Stimulated activated CD8-positive, alpha-beta memory T cell treated with anti-CD3 and anti-CD28 coated beads, Interleukin-7, amount 100 ng/mL, for 1 hour (primary cell): Measurements from ENCODE around the gene UNC45A.
"Not testable (repeated sequence)": the region's sequence is repeated elsewhere in the genome, so short reads cannot be mapped to it uniquely, and the experiment has no call there.

Experiments
- DNase-seq, 2 donors: peaks; one replicate each; pipeline ENCODE4 v3.0.0-alpha.2; 2020; ENCODE audit warnings: low read depth in 2 of 2

UNC45A gene

DNA sequence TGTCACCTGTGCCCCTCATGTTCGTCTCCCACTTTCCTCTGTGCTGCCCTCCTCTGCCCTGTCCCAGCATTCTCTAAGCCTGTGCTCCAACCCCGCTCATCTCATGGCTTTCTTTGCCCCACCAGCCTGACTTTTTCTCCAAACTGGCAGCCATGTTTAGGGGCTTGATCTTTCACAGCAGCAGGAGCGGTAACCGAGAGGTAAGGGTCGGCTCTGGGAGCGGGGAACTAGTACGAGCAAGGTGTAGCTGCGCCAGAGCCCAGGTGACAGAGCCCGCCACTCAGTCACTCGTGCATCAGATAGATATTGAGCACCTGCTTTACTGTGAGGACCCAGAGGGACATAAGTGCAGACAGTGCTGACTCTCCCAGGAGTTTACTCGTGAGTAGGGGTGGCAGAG is 18.6 kb upstream of the UNC45A start:
- no peak for DNase-seq

DNA sequence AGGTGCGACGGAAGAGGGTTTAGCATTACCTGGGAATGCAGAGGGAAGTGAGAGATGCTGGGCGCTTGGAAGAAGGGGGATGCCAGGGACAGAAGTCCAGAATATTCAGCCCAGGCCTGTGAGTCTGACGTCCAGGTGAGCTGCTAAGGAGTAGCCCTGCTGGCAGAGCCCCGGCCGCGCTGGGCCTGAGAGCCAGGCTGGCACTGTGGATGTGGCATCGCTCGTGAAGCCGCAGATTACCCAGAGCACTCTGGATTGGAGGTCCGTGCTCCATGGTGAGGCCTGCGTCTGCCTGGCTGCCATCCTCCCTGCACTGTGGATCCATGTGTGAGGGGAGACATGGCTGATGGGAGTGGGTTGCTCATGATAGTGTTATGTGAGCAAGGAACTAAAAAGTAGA is 17.5 kb upstream of the UNC45A start:
- no peak for DNase-seq

DNA sequence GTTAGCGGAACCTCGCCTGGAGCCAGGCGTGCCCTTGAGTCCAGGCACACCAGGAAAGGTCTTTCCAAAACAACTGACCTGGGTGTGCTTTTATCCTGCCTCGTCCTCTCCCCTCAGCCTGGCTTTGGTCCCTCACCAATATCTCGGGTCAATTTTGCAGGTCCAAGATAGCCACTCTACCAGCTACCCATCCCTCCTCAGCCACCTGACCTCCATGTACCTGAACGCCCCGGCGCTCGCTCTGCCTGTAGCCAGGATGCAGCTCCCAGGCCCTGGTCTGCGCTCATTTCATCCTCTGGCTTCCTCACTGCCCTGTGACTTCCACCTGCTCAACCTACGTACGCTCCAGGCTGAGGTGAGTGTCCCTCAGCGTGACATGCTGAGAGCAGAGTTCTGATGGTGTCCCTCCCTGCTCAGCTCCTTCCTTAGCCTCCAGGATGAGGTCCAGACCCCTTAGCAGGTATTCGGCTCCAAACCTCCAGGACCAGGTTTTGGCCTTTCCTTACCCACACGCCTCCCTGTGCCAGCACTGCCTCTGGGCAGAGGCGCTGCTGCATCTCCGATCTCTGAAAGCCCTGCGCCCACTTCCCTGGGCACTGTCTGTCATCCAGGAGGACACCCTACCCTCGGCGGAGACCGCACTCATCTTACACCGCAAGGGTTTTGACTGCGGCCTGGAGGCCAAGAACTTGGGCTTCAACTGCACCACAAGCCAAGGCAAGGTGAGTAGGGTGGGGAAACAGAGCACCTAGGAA is 16.9 kb upstream of the UNC45A start:
- no peak for DNase-seq

DNA sequence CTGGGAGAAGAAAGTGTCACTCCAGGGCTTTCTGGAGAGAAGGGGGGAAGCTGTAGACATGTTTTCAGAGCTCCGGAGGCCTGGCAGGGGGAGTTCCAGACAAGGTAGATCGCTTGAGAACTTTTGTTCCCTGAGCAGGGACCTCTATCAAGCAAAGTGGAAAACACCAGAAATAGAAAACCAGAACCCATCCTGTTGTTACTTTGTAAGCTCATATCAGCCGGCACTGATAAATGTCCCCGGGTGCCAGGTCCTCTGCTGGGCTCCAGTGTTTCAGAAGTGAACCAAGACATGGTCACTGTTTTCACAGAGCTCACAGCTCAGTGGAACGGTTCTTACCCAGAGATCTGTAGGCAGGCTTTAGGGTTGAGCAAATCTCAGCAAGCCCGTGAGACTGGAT is 16.2 kb upstream of the UNC45A start:
- DNase-seq: no peak

DNA sequence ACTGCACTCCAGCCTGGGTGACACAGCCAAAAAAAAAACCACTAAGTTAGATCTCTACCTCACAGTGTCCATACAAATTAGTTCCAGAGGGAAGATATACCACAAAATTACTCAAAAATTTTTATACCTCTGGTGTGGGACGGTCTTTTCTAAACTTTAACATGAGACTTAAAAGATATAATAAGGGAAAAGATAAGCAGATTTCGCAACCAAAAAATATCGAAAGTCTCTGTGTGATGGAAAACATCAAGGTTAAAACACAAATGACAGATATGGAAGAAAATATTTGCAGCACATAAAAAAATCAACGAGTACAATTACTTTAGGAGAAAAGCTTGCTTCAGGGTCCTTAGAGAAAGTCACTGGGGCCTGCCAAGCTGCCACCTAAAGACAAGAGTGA is 13.2 kb upstream of the UNC45A start:
- no peak for DNase-seq

DNA sequence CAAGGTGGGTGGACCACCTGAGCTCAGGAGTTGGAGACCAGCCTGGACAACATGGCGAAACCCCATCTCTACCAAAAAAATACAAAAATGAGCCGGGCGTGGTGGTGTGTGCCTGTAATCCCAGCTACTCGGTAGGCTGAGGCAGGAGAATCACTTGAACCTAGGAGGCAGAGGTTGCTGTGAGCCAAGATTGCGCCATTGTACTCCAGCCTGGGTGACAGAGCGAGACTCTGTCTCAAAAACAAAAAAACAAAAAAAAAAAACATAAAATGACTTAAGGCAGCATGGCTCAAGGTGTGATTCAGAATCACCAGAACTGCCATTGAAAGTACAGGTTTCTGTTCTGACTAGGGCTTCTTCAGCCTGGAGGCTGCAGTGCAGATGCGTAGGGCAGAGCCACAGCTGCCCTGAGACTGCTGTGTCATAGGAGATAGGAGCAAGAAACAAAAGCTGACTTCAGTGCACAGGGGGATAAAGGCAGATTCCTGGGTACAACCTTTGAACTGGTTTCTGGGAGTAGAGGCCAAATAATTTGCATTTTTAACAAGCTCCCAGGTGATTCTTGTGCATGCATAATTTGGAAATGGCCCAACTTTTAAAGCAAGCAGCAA is 12.3 kb upstream of the UNC45A start:
- not testable (repeated sequence) for DNase-seq

DNA sequence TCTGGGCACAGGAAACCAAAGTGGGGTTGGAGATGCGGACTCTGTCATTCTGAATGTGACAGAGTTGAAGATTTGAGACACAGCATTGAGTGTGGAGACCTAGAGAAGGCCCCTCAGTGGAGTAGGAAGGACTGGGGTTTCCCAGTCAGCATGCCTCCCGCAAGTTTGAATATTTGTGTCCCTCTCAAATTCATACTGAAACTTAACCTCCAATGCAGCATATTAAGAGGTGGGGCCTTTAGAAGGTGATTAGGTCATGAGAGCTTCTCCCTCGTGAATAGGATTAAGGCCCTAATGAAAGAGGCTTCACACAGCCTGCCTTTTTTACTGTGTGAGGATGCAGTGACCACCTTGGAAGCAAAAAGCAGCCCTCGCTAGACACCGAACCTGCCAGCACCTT is 10.7 kb upstream of the UNC45A start:
- no peak for DNase-seq

DNA sequence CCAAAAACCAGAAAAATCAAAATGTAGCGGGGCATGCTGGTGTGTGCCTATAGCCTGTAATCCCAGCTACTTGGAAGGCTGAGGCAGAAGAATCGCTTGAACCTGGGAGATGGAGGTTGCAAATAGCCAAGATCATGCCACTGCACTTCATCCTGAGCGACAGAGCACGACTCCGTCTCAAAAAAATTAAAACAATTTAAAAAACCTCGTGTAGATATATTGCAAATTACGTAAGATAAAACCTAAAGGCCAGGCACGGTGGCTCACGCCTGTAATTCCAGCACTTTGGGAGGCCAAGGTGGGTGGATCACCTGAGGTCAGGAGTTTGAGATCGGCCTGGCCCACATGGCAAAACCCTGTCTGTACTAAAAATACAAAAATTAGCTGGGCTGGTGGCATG is 8.3 kb upstream of the UNC45A start:
- DNase-seq: not testable (repeated sequence)

DNA sequence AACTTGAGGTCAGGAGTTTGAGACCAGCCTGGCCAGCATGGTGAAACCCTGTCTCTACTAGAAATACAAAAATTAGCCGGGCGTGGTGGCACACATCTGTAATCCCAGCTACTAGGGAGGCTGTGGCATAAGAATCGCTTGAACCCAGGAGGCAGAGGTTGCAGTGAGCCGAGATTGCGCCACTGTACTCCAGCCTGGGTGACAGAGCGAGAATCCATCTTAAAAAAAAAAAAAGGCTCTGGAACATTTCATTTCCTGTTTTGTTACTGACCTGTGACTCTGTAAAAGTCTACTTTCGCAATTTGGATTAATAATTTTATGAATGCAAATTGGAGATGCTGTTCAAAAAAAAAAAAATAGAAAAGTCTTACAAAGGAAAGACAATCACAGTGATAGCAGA is 7.0 kb upstream of the UNC45A start:
- not testable (repeated sequence) for DNase-seq

DNA sequence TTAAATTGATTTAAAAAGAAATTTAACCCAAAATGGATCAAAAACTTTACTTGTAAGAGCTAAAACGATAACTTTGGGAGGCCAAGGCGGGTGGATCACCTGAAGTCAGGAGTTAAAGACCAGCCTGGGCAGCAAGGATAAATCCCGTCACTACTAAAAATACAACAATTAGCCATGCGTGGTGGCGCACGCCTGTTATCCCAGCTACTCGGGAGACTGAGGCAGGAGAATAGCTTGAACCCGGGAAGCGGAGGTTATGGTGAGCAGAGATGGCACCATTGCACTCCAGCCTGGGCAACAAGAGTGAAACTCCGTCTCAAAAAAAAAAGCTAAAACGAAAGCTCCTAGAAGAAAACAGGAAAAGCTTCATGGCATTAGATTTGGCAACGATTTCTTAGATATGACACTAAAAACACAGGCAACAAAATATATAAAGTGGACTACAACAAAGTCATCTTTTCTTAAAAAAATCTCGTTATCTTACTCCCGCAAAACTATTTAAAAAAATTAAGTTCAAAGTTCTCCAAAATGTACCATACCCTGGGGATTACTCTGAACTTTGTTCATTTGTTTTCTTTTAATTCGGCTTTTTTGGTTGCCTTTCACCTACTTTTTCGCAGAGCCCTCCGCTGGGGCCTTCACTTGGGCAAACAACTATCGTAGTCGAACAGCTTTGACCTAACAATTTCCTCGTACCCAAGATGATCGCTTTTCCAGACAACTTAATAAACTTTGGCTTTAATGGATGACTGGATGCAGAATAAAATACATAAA is 5.7 kb upstream of the UNC45A start:
- no peak for DNase-seq

DNA sequence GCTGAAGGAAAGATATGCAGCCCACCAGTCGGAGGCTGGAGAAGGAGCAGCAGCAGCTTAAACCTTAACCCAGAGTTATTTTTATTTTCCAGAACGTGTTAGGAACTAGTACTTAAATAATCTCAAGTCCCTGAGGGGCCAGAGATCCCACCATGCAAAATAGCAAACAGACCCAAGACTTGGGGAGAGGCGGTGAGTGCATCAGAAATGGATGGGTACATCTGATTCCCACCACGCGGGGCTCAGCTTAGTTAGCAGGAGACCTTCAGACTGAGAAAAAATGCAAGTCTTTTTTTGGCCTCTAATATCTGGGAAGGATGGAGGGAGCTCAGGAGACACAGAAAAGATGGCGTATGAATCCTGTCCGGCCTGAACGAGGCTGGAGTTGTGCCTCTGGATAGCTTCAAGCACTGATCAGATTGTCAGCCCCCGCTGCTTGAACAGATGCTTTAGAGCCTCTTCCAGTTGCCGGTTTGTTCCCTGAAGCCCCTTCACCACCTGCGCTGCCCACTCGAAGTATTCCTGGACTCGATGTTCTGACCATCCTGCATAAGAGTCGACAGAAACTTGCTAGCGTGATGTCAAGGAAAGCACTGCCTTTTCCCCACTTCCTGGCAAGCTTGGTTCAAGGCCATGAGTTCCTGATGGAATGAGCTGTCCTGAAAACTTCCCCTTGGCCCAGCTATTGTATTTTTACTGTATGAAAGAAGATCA is 4.1 kb upstream of the UNC45A start:
- no peak for DNase-seq

DNA sequence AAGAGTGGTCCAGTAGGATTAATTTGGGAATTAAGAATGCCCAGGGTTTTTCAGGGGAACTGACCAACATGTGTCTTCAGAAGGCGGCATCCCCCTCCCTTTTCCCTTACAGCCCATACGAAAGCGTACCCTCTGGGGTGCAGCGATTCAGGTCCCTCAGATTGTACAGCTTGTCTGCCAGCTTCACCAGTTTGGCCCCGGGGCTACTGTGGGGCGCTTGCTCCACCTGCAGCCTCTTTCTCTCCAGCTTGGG is 3.6 kb upstream of the UNC45A start:
- DNase-seq: no peak

DNA sequence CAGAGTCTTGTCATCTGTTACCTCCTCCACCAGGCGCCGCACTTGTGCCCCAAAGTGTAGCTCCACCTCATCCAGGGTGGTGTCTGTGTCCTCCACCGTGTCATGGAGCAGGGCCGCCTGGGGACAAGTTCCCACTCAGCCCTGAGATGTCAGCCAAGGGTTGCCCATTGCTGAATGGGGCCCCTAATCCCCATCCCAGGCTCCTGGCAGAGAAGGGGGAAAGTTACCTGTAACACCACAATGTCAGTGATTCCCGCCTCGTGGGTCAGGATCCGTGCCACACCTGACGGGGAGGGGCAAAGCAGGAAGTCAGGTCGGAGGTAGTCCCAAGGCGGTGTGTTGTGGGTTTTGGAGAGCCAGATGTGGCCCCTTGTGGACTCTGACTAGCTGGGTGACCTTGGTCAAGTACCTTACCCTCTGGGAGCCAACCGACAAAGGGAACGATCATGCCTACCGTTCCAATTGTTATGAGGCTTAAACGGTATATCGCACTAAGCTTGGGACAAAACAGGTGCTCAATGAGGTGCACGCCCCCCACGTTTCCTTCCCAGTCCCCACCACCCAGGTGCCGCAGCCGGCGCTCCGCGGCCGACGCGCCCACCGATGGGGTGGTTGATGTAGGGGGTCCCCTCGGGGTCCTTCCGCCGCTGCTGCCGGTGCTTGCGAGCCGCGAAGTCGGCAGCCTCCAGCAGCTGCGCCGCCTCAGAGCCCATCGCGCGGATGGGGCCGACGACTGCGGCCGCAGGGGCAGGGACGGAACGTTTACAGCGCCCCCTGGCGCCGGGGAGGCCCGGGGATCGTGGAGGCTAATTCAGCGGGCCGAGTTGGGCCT is 3.0 kb upstream of the UNC45A start, which contains the start of gene HDDC3:
TSS of gene HDDC3 (minus strand) at position 722 of the 832 bp plus-strand sequence. CDS start at position 713, 9 bp downstream.
- peak; percentile 79 to 89 for DNase-seq

DNA sequence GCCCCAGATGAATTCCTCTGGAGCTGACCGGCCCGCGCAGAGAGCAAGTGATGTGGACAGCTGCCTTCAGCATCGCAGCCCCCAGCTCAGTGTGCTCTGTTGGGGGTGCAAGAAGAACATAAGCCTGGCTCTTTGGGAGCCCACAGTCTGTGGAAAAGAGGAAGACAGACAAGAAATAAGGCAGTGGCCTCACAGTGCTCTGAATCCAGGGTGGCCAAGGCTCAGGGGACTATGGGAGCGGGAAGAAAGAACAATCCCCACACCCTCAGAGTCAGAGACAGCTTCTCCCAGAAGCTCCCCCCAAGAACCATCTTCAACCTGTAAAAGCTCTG is 2.5 kb upstream of the UNC45A start:
- DNase-seq: no peak

DNA sequence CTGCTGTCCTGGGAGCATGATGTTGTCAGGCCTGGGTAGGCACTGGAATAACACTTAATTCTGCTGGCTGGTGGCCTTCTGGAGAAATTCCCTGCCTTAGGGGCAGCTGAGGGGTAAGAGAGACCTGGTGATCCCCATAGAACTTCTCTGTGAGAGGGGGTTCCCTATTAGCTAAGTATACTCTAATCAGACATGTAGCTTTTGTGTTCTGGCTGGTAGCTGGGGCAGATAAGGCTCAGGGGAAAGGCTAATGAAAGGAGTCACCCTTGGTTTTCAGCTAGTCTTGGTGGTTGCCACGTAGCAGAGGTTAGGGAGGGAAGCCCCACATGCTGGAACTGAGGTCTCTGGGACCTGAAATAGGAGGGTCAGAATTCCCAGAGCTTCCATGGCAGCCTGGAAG is 1.8 kb upstream of the UNC45A start:
- no peak for DNase-seq

DNA sequence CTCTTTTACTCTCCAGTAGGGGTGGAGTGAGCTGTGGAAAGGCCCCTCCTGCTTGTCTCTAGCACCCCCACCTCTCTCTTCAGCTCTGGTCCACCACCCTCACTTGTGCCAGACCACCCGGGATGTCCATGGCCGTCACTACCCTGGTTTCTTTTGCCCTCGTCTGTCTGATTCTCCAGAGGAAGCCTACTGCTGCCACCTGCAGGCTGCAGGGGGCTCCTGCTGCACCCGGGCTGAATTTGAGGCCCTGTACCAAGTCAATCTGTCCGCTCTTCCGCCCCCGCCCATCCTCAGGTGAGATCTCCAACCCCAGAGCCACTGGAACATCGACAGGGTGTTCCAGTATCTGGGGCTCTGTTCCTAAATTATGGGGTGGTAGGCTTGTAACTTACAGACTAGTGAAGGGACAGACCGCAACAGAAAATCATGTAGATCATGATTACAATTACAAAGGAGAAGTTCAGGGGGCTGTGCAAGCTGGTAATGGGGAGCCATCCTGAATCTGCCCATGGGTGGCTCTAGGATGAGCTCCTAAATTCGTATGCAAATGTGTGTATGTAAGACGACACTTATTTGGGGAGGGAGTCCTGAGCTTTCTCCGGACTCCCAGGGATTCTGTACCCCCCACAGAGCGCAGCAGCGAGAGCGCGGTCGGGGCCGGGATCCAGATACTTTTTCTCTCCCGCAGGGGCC is 683 bp upstream of the UNC45A start:
- DNase-seq: peak; percentile 49 to 67

DNA sequence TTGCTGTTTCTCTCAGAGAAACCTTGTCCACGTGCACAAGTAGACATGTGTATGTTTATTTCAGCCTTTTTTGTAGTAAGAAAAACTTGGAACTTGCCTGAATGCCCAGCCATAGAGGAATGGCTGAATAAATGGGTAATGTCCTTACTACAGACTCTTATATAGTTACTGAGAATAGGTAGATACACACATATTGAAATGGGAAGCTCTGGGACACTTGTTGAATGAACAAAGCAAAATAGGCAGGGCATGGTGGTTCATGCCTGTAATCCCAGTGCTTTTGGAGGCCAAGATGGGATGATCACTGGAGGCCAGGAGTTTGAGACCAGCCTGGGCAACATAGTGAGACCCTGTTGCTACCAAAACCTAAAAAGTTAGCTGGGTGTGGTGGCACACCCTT is 1.7 kb downstream of the UNC45A start:
- DNase-seq: no peak

DNA sequence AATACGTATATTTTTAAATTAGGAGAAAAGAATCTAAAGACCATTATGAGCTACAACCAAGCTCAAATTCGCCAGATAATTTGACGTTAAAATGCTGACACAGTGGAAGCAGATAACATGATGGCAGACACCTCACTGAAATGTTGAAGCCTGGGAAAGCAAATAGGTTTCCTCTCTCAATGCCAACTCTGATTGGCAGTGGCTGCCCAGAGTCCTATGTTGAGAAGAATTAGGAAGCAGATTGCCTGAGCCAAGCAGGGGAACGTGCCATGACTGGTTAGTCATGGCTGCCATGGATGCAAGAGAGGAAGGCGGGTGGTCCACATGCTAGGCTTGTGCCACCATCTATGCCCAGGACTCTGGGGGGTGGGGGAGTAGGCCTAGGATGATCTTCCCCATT is 3.2 kb downstream of the UNC45A start:
- DNase-seq: no peak

DNA sequence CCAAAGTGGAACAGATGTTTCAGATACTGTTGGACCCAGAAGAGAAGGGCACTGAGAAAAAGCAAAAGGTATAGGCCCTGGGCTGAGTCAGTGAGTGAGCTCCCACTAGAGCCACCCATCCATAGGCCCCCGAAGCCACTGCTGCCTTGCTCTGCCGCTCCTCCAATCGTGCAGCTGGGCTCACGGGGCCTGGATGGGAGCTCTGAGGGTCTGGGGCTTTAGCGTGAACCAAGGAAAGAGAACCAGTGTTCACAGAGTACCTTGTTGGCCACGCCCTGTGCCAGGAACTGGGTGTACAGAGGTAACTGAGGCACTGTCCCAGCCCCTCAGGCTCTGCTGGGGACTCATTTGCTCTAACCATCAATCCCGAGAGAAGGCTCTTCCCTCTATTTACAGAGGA is 4.7 kb downstream of the UNC45A start:
- no peak for DNase-seq

DNA sequence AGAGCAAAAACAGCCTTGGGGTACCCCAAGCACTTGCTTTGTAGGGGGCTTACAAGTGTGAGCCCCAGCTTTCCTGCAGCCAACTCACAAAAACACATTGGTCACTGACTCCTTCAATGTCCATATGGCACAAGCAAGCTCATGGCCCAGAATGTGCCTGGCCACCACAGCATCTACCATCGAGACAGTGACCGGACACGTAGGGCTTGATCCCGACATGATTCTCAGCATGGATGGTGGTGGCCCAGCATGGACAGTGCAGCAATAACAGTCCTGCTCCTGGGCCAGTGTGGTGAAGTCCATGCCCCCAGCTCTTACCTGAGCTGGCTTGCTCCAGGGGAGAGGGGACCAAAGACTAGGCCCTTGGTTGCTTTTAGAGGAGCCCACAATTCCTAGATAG is 6.0 kb downstream of the UNC45A start:
- no peak for DNase-seq
